ENCODE data around the gene ARF1. TPM values are rescaled to one million over a fixed set of nuclear protein-coding genes. Genes with fewer than 3 reads are reported as not detected.

Gene ARF1
- total RNA-seq, 1 experiment from 2014 or later = 595 TPM

DNA sequence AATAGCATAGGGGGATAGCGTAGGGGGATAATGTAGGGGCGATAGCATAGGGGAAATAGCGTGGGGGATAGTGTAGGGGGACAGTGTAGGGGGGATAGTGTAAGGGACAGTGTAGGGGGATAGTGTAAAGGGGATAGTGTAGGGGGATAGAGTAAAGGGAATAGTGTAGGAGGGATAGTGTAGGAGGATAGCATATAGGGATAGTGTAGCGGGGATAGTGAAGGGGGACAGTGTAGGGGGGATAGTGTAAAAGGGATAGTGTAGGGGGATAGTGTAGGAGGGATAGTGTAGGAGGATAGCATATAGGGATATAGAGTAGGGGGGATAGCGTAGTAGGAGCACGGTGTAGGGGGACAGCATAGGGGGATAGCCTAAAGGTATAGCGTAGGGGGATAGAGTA, 14.1 kb upstream of the ARF1 start:
- Histone ChIP-seq H3K36me3 (ENCODE audit: low read depth) (no peaks in the 10 kb centered on the region), H3K4me1 (replicated peaks; ENCODE audit: insufficient read depth) (no peaks in the 10 kb centered on the region), H3K27ac (no peak overlapping the region), H3F3A (ENCODE audit: insufficient read depth, low read depth) (0 out of 2 replicates have a peak, but pooled peaks cover 6% of the 10 kb centered on the region), H3K9me3 (ENCODE audit: insufficient read depth, low read depth) (no peaks in the 10 kb centered on the region), H3K4me2 (no peak overlapping the region), H3K4me3 (no peak overlapping the region), H3K27me3 (ENCODE audit: insufficient read depth, low read depth) (peaks cover 10% of the 10 kb centered on the region; the same call in 1 of the 2 replicates), H4K20me1 (ENCODE audit: insufficient read depth) (no peaks in the 10 kb centered on the region), H3K9me2 (ENCODE audit: insufficient read depth) (no peaks in the 10 kb centered on the region), H3K79me2 (ENCODE audit: low read depth) (no peaks in the 10 kb centered on the region), H2AFZ (no peak overlapping the region)
- DNase-seq = no peak
- TF ChIP-seq EZH2 (IDR thresholded peaks at IDR 0.05; ENCODE audit: low read depth) (no peak), CTCF (conservative IDR thresholded peaks at IDR 0.05) (no peak)
- no TSS peak for BruUV-seq (replicated peaks)
- intact Hi-C loops (cut with micrococcal nuclease; ENCODE audit: unreplicated experiment) = no loop called here
- POLR2A ChIA-PET (ENCODE audit: unreplicated experiment) = no interaction called here
- CTCF ChIA-PET = no interaction called here

GRCh38 chr1:228070173-228070572, 12.3 kb upstream of the ARF1 start:
- H3K27ac ChIP-seq = no peak overlapping the region
- H3K27me3 ChIP-seq (ENCODE audit: insufficient read depth, low read depth) = peaks cover 10% of the 10 kb centered on the region; the same call in 1 of the 2 replicates
- no peak overlapping the region for H2AFZ ChIP-seq
- no peak overlapping the region for H3K4me3 ChIP-seq
- POLR2A ChIA-PET (ENCODE audit: unreplicated experiment) = no interaction called here
- H3K4me2 ChIP-seq = no peak overlapping the region
- intact Hi-C loops (cut with micrococcal nuclease; ENCODE audit: unreplicated experiment) = no loop called here
- H3K9me3 ChIP-seq (ENCODE audit: insufficient read depth, low read depth) = no peaks in the 10 kb centered on the region
- no peak for DNase-seq
- TF ChIP-seq EZH2 (IDR thresholded peaks at IDR 0.05; ENCODE audit: low read depth) = no peak
- no peak for TF ChIP-seq CTCF (conservative IDR thresholded peaks at IDR 0.05)
- CTCF ChIA-PET = no interaction called here
- no peaks in the 10 kb centered on the region for H3K4me1 ChIP-seq (replicated peaks; ENCODE audit: insufficient read depth)
- H3K79me2 ChIP-seq (ENCODE audit: low read depth) = no peaks in the 10 kb centered on the region
- no TSS peak for BruUV-seq (replicated peaks)
- no peaks in the 10 kb centered on the region for H3K9me2 ChIP-seq (ENCODE audit: insufficient read depth)
- H3K36me3 ChIP-seq (ENCODE audit: low read depth) = no peaks in the 10 kb centered on the region
- H4K20me1 ChIP-seq (ENCODE audit: insufficient read depth) = no peaks in the 10 kb centered on the region; the same call in 1 of the 2 replicates
- H3F3A ChIP-seq (ENCODE audit: insufficient read depth, low read depth) = 0 out of 2 replicates have a peak, but pooled peaks cover 6% of the 10 kb centered on the region

- POLR2A ChIA-PET (ENCODE audit: unreplicated experiment) = no interaction called here
- CTCF ChIA-PET = no interaction called here
- TF ChIP-seq EZH2 (IDR thresholded peaks at IDR 0.05; ENCODE audit: low read depth) (no peak), CTCF (conservative IDR thresholded peaks at IDR 0.05) (no peak)
- no peak overlapping the region for H3K27ac ChIP-seq
- H3K4me1 ChIP-seq (replicated peaks; ENCODE audit: insufficient read depth) = no peaks in the 10 kb centered on the region
- H3K9me3 ChIP-seq (ENCODE audit: insufficient read depth, low read depth) = no peaks in the 10 kb centered on the region
- DNase-seq = no peak
- 0 out of 2 replicates have a peak, but pooled peaks cover 6% of the 10 kb centered on the region for H3F3A ChIP-seq (ENCODE audit: insufficient read depth, low read depth)
- H4K20me1 ChIP-seq (ENCODE audit: insufficient read depth) = no peaks in the 10 kb centered on the region; the same call in 1 of the 2 replicates
- no TSS peak for BruUV-seq (replicated peaks)
- H3K79me2 ChIP-seq (ENCODE audit: low read depth) = no peaks in the 10 kb centered on the region
- H3K36me3 ChIP-seq (ENCODE audit: low read depth) = no peaks in the 10 kb centered on the region
- H3K4me2 ChIP-seq = no peak overlapping the region
- no peaks in the 10 kb centered on the region for H3K9me2 ChIP-seq (ENCODE audit: insufficient read depth)
- no peak overlapping the region for H2AFZ ChIP-seq
- H3K4me3 ChIP-seq = no peak overlapping the region
- peaks cover 10% of the 10 kb centered on the region; the same call in 1 of the 2 replicates for H3K27me3 ChIP-seq (ENCODE audit: insufficient read depth, low read depth)
- intact Hi-C loops (cut with micrococcal nuclease; ENCODE audit: unreplicated experiment) = no loop called here
Measured at GRCh38 chr1:228070851-228071250, 11.7 kb upstream of the ARF1 start.

All from PC-9 (cell line).